HEK293 (cell line): ENCODE measurements around the gene STUM.
A peak's percentile ranks its signal among the peaks of the same experiment; 100 is the strongest.

Source experiments
- BCL11A ChIP-seq: fragments of 450-650 bp; formaldehyde crosslinking; IDR thresholded peaks from 2 replicates; pipeline ENCODE4 v1.5.1; 2016; ENCODE audit warnings: low read depth, missing biosample characterization, missing genetic modification characterization
- YY1 ChIP-seq: fragments of 450-650 bp; formaldehyde crosslinking; IDR thresholded peaks from 2 replicates; pipeline ENCODE4 v1.5.1; 2018; ENCODE audit warnings: missing biosample characterization, missing genetic modification characterization
- YY2 ChIP-seq: fragments of 450-650 bp; formaldehyde crosslinking; IDR thresholded peaks from 2 replicates; pipeline ENCODE4 v1.5.1; 2016; ENCODE audit warnings: missing biosample characterization, missing genetic modification characterization
- ZFHX2 ChIP-seq: fragments of 450-650 bp; formaldehyde crosslinking; conservative IDR thresholded peaks from 2 replicates; pipeline ENCODE4 v1.5.1; 2016; ENCODE audit warnings: missing biosample characterization, missing genetic modification characterization
- ZNF211 ChIP-seq: fragments of 450-650 bp; formaldehyde crosslinking; IDR thresholded peaks from 2 replicates; pipeline ENCODE4 v1.5.1; 2016; ENCODE audit warnings: low read depth, missing biosample characterization, missing genetic modification characterization
- ZNF24 ChIP-seq: fragments of 450-650 bp; formaldehyde crosslinking; IDR thresholded peaks from 2 replicates; pipeline ENCODE4 v1.5.1; 2016; ENCODE audit warnings: missing biosample characterization, missing genetic modification characterization
- ZNF558 ChIP-seq: fragments of 450-650 bp; formaldehyde crosslinking; IDR thresholded peaks from 2 replicates; pipeline ENCODE4 v1.5.1; 2016; ENCODE audit warnings: missing biosample characterization, missing genetic modification characterization
- ZNF626 ChIP-seq: fragments of 450-650 bp; sonication (Bioruptor Pico); formaldehyde crosslinking; IDR thresholded peaks from 2 replicates; pipeline ENCODE4 v1.5.1; 2018; ENCODE audit warnings: missing biosample characterization, missing genetic modification characterization, inconsistent platforms
- ZNF791 ChIP-seq: fragments of 450-650 bp; formaldehyde crosslinking; IDR thresholded peaks from 2 replicates; pipeline ENCODE4 v1.5.1; 2016; ENCODE audit warnings: missing biosample characterization, missing genetic modification characterization
- TF ChIP-seq, protein P1 (sequence below): fragments of 450-650 bp; formaldehyde crosslinking; IDR thresholded peaks from 2 replicates; pipeline ENCODE4 v1.5.1; 2016; ENCODE audit warnings: missing biosample characterization, missing genetic modification characterization
- TF ChIP-seq, protein P2 (sequence below): fragments of 450-650 bp; formaldehyde crosslinking; IDR thresholded peaks from 2 replicates; pipeline ENCODE4 v1.5.1; 2016; ENCODE audit warnings: missing biosample characterization, missing genetic modification characterization
- TF ChIP-seq, protein P3 (sequence below): fragments of 450-650 bp; formaldehyde crosslinking; IDR thresholded peaks from 2 replicates; pipeline ENCODE4 v1.5.1; 2016; ENCODE audit warnings: missing biosample characterization, missing genetic modification characterization

DNA sequence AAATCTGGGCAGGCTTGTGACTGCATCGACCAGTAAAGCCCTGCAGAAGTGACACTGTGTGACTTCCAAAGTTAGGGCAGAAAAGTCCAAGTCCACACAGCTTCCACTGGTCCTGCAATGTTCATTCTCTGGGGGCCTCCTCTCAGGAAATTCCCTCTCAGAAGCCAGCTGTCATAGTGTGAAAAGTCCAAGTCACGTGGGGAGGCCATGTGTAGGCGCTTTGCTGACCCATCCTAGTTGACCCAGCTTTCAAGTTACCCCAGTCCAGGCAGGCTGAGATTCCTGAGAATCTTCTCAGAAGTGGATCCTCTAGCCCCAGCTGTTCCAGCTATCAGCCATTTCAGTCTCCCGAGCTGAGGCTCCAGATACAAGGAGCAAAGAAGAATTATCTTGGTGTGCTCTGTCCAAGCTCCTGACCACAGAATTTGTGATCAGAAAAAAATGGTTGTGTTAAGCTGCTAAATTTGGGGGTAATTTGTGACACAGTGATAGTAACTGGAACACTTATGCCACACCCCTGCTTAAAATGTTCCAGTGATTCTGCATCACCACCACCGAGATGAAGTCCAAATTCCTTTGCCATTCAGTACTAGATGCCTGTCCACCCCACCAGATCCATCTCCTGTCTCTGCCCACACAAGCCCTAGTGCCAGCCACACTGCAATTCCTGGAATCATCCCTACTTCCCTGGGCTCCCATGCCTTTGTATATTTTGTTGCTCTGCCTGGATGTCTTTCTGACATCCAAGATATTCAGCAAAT, 2.5 kb upstream of the STUM start:
- TF ChIP-seq YY2 (tag by site-specific recombination) (no peak), ZNF558 (tag by site-specific recombination) (no peak), ZNF791 (tag by site-specific recombination) (no peak), ZFHX2 (peak; percentile 25; the same call in 1 of the 2 replicates), ZNF24 (tag by site-specific recombination) (no peak), YY1 (tag by site-specific recombination) (no peak), ZNF211 (tag by site-specific recombination) (no peak), ZNF626 (no peak), BCL11A (tag by site-specific recombination) (no peak)
- TF ChIP-seq, protein P1, sequence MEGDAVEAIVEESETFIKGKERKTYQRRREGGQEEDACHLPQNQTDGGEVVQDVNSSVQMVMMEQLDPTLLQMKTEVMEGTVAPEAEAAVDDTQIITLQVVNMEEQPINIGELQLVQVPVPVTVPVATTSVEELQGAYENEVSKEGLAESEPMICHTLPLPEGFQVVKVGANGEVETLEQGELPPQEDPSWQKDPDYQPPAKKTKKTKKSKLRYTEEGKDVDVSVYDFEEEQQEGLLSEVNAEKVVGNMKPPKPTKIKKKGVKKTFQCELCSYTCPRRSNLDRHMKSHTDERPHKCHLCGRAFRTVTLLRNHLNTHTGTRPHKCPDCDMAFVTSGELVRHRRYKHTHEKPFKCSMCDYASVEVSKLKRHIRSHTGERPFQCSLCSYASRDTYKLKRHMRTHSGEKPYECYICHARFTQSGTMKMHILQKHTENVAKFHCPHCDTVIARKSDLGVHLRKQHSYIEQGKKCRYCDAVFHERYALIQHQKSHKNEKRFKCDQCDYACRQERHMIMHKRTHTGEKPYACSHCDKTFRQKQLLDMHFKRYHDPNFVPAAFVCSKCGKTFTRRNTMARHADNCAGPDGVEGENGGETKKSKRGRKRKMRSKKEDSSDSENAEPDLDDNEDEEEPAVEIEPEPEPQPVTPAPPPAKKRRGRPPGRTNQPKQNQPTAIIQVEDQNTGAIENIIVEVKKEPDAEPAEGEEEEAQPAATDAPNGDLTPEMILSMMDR = no peak
- TF ChIP-seq, protein P2, sequence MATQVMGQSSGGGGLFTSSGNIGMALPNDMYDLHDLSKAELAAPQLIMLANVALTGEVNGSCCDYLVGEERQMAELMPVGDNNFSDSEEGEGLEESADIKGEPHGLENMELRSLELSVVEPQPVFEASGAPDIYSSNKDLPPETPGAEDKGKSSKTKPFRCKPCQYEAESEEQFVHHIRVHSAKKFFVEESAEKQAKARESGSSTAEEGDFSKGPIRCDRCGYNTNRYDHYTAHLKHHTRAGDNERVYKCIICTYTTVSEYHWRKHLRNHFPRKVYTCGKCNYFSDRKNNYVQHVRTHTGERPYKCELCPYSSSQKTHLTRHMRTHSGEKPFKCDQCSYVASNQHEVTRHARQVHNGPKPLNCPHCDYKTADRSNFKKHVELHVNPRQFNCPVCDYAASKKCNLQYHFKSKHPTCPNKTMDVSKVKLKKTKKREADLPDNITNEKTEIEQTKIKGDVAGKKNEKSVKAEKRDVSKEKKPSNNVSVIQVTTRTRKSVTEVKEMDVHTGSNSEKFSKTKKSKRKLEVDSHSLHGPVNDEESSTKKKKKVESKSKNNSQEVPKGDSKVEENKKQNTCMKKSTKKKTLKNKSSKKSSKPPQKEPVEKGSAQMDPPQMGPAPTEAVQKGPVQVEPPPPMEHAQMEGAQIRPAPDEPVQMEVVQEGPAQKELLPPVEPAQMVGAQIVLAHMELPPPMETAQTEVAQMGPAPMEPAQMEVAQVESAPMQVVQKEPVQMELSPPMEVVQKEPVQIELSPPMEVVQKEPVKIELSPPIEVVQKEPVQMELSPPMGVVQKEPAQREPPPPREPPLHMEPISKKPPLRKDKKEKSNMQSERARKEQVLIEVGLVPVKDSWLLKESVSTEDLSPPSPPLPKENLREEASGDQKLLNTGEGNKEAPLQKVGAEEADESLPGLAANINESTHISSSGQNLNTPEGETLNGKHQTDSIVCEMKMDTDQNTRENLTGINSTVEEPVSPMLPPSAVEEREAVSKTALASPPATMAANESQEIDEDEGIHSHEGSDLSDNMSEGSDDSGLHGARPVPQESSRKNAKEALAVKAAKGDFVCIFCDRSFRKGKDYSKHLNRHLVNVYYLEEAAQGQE (tag by site-specific recombination) = no peak
- TF ChIP-seq, protein P3, sequence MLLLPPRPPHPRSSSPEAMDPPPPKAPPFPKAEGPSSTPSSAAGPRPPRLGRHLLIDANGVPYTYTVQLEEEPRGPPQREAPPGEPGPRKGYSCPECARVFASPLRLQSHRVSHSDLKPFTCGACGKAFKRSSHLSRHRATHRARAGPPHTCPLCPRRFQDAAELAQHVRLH (tag by site-specific recombination) = no peak
